Thyroid gland (tissue), 4 donors: ENCODE results near the gene CD6.

Source experiments
- CTCF ChIP-seq, 6 experiments: fragments of 200-600 bp in 3 of 6; fragments of 450-650 bp in 3 of 6; sonication (generic) in 3 of 6; IDR thresholded peaks; one replicate each; pipeline ENCODE4 v1.5.1; 2016 to 2019; ENCODE audit warnings: antibody characterized with exemption in 6 of 6, mild to moderate bottlenecking in 2 of 6, inconsistent platforms in 1 of 6, moderate library complexity in 1 of 6
- POLR2A ChIP-seq, 2 donors: fragments of 450-650 bp; IDR thresholded peaks; one replicate each; pipeline ENCODE4 v1.6.1; 2017; ENCODE audit warnings: antibody characterized with exemption in 2 of 2, mild to moderate bottlenecking in 2 of 2, moderate library complexity in 1 of 2

- TF ChIP-seq CTCF (IDR thresholded peaks at IDR 0.05) = no peak
- TF ChIP-seq POLR2A (IDR thresholded peaks at IDR 0.05) = no peak
Measured at GRCh38 chr11:60938500-60938899, 33.0 kb upstream of the CD6 start.
